ENCODE results near the gene PHRF1. TPM values are rescaled to one million over a fixed set of nuclear protein-coding genes. Genes with fewer than 3 reads are reported as not detected.

The PHRF1 gene
- total RNA-seq, 1 experiment from 2014 or later, result 45.5 TPM

- TF ChIP-seq ZBTB33 (IDR thresholded peaks at IDR 0.05; ENCODE audit: extremely low read depth, insufficient replicate concordance, low read length) (no peak), JUND (IDR thresholded peaks at IDR 0.05) (no peak), YY1 (IDR thresholded peaks at IDR 0.05; ENCODE audit: extremely low read depth, insufficient replicate concordance, low read depth, low read length) (no peak)
Measured at GRCh38 chr11:637333-637592, 61.0 kb downstream of the PHRF1 start (continued).

GRCh38 chr11:637593-638521 is 61.6 kb downstream of the PHRF1 start:
- CTCF ChIA-PET, result no interaction called here
- no TSS peak for BruUV-seq (replicated peaks)
- H3K4me2 ChIP-seq (ENCODE audit: low read length), result no peak overlapping the region
- no peak for TF ChIP-seq YY1 (IDR thresholded peaks at IDR 0.05; ENCODE audit: extremely low read depth, insufficient replicate concordance, low read depth, low read length)
- no peak for TF ChIP-seq ELF1 (IDR thresholded peaks at IDR 0.05; ENCODE audit: borderline replicate concordance, low read depth)
- no peak for TF ChIP-seq FOSL1 (IDR thresholded peaks at IDR 0.05; ENCODE audit: low read depth)
- no peak for TF ChIP-seq ZNF274 (IDR thresholded peaks at IDR 0.05; ENCODE audit: low read depth, low read length)
- TF ChIP-seq SP1 (IDR thresholded peaks at IDR 0.05; ENCODE audit: low read depth), result no peak
- no peak for TF ChIP-seq MAX (IDR thresholded peaks at IDR 0.05)
- TF ChIP-seq CBX3 (IDR thresholded peaks at IDR 0.05; ENCODE audit: low read depth), result no peak
- no peak for TF ChIP-seq POLR2A (IDR thresholded peaks at IDR 0.05; ENCODE audit: borderline replicate concordance, extremely low read depth, insufficient read depth, insufficient read length)
- TF ChIP-seq REST (IDR thresholded peaks at IDR 0.05; ENCODE audit: low read depth), result no peak
- TF ChIP-seq TCF7L2 (IDR thresholded peaks at IDR 0.05; ENCODE audit: borderline replicate concordance, extremely low read depth, insufficient read depth, insufficient read length), result no peak
- TF ChIP-seq ATF3 (IDR thresholded peaks at IDR 0.05), result no peak
- no peak for TF ChIP-seq ZBTB33 (IDR thresholded peaks at IDR 0.05; ENCODE audit: extremely low read depth, insufficient replicate concordance, low read length)
- TF ChIP-seq EGR1 (IDR thresholded peaks at IDR 0.05; ENCODE audit: low read depth), result no peak
- no peak for TF ChIP-seq EZH2 (IDR thresholded peaks at IDR 0.05)
- TF ChIP-seq SIN3A (IDR thresholded peaks at IDR 0.05; ENCODE audit: low read depth), result no peak

More at GRCh38 chr11:637593-638521, 61.6 kb downstream of the PHRF1 start:
- no peaks in the 10 kb centered on the region; a peak in 1 of 4 replicates for H3K36me3 ChIP-seq (ENCODE audit: control insufficient read depth in 1 of 2, insufficient read depth in 2 of 2, low read length in 2 of 2)
- H3K27ac ChIP-seq (ENCODE audit: low read depth, low read length), result no peak overlapping the region
- no peaks in the 10 kb centered on the region for H3K9me2 ChIP-seq (ENCODE audit: insufficient read depth)
- ChIA-PET POLR2A (no interaction called here), RAD21 (ENCODE audit: low non-redundant PET in 1 of 2, low total read pairs in 2 of 2, uncharacterized antibody in 2 of 2, unreplicated experiment in 2 of 2) (no interaction called here)
- H3K27me3 ChIP-seq (ENCODE audit: insufficient read depth, low read length), result no peaks in the 10 kb centered on the region
- no peak overlapping the region for H2AFZ ChIP-seq (ENCODE audit: low read depth, low read length, poor library complexity, severe bottlenecking)
- DNase-seq (ENCODE audit: low read depth, low spot score), result no peak
- H3K9ac ChIP-seq (ENCODE audit: low read length), result no peak overlapping the region
- no peak for ATAC-seq
- no peaks in the 10 kb centered on the region for H3K4me1 ChIP-seq (ENCODE audit: control insufficient read depth in 1 of 2, insufficient read depth in 2 of 2, low read length in 2 of 2)
- H3K4me3 ChIP-seq (replicated peaks in 1 of 2; ENCODE audit: low read depth in 1 of 2, low read length in 2 of 2), result no peak overlapping the region
- intact Hi-C loops (cut with micrococcal nuclease), result no loop called here
- H3K9me3 ChIP-seq (ENCODE audit: control insufficient read depth in 1 of 2, insufficient read depth in 1 of 2, low read depth in 1 of 2, low read length in 2 of 2), result no peaks in the 10 kb centered on the region
- no peaks in the 10 kb centered on the region for H3K79me2 ChIP-seq (ENCODE audit: insufficient read depth, low read length)
- no peaks in the 10 kb centered on the region for H4K20me1 ChIP-seq (ENCODE audit: insufficient read depth)

Data from HCT116 (cell line).